Measurements from ENCODE around the gene KCNIP4.

- TF ChIP-seq CTCF (IDR thresholded peaks at IDR 0.05) = no peak
- no peak for TF ChIP-seq POLR2AphosphoS5 (IDR thresholded peaks at IDR 0.05)
- TF ChIP-seq POLR2A (IDR thresholded peaks at IDR 0.05) = no peak
Observed at GRCh38 chr4:21749924-21750323, 198.6 kb downstream of the KCNIP4 start.
